Heart left ventricle (tissue), 13 donors: ENCODE results near the gene ITGA5.

Source experiments
- POLR2A ChIP-seq, 2 donors: fragments of 450-650 bp; IDR thresholded peaks; one replicate each; pipeline ENCODE4 v1.6.1; 2017; ENCODE audit warnings: antibody characterized with exemption in 2 of 2, mild to moderate bottlenecking in 2 of 2, moderate library complexity in 2 of 2
- TF ChIP-seq, protein P1 (sequence below), 12 donors: fragments of 200-600 bp; sonication (generic) in 4 of 12; IDR thresholded peaks; one replicate each; pipeline versions ENCODE4 v1.5.0 to v1.8.0; 2018 to 2022; ENCODE audit warnings: antibody characterized with exemption in 12 of 12, mild to moderate bottlenecking in 5 of 12
- donor health status: ischemic (EF 13 %, LVEDD 7.1; RV severe dilation, severe dysfunction).
- donor health status: DM: no; HTN: yes; CAD: no.
- donor health status: DM: no; HTN: no; CAD: no.
- donor health status: ischemic (EF 25% LVEDD 6.9; RV normal size, moderate dysfunction).
- donor health status: ischemic (EF 25% LVEDD 5.7; RV mildly dilated, moderate dysfunction).
- donor health status: ischemic (EF 35%, LVEDD 5.7; RV mildly dilated, moderate dysfunction).
- donor health status: nonischemic (EF 11% LVEDD 7.7; RV severe dilation, severe dysfunction).
- donor health status: DM: yes; HTN: yes; CAD: no.
- donor health status: PGD.
- donor health status: ischemic (EF 29% LVEDD 5.4; RV normal size, mild dysfunction).
- donor health status: nonischemic (EF 23%, LVEDD 6.1; RV moderate dilation, normal function).

DNA sequence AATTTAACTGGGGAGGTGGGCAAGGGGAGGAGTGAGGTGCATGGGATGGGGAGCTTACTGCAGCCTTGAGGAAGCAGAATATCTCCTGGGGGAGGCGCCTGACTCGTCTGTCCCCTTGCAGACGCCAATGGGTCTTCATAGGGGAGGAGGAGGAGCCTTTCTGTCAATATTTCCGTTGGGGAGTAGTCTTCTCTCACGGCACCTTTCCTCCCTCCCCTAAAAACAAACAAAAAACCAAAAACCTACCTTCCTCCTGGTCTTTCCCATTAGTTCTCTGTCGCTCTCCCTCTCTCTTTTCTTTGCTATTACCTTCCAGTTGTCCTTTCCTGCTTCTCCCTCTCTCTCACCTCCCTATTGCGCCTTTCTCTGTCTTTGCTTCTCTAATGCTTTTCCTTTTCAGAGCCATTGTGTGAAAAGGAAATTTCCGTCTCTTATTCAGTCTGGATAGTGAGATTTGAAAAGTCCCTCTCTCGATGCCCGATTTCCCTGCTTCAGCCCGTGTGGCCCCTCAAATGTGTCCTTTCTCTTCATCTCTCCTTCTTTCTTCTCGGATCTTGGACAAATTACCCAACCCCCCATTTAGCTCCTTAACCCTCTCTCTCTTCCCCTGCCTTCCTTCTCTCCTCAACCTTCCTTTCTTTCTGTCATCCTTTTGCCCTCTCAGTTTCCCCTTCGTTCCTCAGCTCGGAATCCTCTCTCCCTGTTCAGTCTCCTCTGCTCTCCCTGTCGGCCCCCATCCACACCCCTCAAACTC, 60.7 kb downstream of the ITGA5 start:
- TF ChIP-seq, protein P1, sequence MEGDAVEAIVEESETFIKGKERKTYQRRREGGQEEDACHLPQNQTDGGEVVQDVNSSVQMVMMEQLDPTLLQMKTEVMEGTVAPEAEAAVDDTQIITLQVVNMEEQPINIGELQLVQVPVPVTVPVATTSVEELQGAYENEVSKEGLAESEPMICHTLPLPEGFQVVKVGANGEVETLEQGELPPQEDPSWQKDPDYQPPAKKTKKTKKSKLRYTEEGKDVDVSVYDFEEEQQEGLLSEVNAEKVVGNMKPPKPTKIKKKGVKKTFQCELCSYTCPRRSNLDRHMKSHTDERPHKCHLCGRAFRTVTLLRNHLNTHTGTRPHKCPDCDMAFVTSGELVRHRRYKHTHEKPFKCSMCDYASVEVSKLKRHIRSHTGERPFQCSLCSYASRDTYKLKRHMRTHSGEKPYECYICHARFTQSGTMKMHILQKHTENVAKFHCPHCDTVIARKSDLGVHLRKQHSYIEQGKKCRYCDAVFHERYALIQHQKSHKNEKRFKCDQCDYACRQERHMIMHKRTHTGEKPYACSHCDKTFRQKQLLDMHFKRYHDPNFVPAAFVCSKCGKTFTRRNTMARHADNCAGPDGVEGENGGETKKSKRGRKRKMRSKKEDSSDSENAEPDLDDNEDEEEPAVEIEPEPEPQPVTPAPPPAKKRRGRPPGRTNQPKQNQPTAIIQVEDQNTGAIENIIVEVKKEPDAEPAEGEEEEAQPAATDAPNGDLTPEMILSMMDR (IDR thresholded peaks at IDR 0.05) = no peak
- no peak for TF ChIP-seq POLR2A (IDR thresholded peaks at IDR 0.05)
